Measurements from ENCODE around the gene C1QTNF8. TPM values are rescaled to one million over a fixed set of nuclear protein-coding genes. Genes with fewer than 3 reads are reported as not detected.

Gene C1QTNF8
- total RNA-seq, 1 experiment from 2014 or later, result not detected

DNA sequence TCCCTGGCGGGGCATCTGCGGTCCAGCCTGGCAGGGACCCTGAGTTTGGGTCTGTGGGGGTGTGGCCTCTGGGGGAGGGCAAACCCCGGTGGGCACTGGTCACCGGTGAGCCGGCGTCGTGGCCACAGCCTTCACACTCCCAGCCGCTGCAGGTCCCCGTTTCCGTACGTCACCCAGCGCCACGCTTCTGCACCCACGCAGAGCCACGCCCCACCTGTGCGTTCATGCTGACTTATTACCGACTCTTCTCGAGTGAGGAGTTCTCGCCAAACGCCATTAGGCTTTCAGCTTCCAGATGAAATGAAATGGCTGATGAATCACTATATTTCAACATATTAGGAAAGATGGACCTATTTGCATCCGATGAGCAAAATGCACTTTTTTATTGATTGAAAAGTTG, 32.3 kb downstream of the C1QTNF8 start:
- WGBS (ENCODE audit: extremely low coverage, insufficient read length, low lambda C conversion rate), result no CpG with 5 or more reads among the region's 21 CpGs
- peaks cover 11% of the 10 kb centered on the region for H3K27me3 Mint-ChIP-seq (ENCODE audit: low read depth)
- H3K4ac ChIP-seq (ENCODE audit: low read depth, low read length), result no peak overlapping the region

More for the DNA sequence above, 32.3 kb downstream of the C1QTNF8 start:
- Histone ChIP-seq H2BK120ac (ENCODE audit: low read depth, low read length, poor library complexity, severe bottlenecking) (no peak overlapping the region), H3K23ac (ENCODE audit: insufficient read length, low read depth, low read length) (no peak overlapping the region), H3K27ac (ENCODE audit: insufficient read length, low read depth, low read length) (no peak overlapping the region), H3K9me3 (ENCODE audit: control insufficient read depth, low read depth, low read length) (no peaks in the 10 kb centered on the region), H2AK5ac (ENCODE audit: insufficient read length, low read length) (no peak overlapping the region), H3T11ph (ENCODE audit: low read length) (no peak overlapping the region), H2BK12ac (ENCODE audit: insufficient read length, low read depth, low read length) (no peak overlapping the region), H2BK20ac (ENCODE audit: low read depth, low read length, poor library complexity, severe bottlenecking) (no peak overlapping the region), H3K79me1 (ENCODE audit: insufficient read depth, low read depth, low read length, poor library complexity, severe bottlenecking) (no peaks in the 10 kb centered on the region), H3K23me2 (ENCODE audit: insufficient read length, low read depth, low read length, poor library complexity, severe bottlenecking) (no peaks in the 10 kb centered on the region), H4K5ac (ENCODE audit: insufficient read length, low read depth, low read length) (no peak overlapping the region), H3K18ac (ENCODE audit: insufficient read length, low read depth, low read length) (no peak overlapping the region), H2BK15ac (ENCODE audit: low read depth, low read length) (no peak overlapping the region), H3K9ac (ENCODE audit: extremely low read depth, insufficient read length, low read length) (no peak overlapping the region), H3K14ac (ENCODE audit: insufficient read depth, low read length) (no peak overlapping the region), H4K91ac (ENCODE audit: insufficient read length, low read depth, low read length) (no peak overlapping the region), H2AFZ (ENCODE audit: low read length) (no peak overlapping the region), H3K79me2 (ENCODE audit: insufficient read depth, low read length) (no peaks in the 10 kb centered on the region), H2BK5ac (ENCODE audit: insufficient read length, low read length) (no peak overlapping the region), H3K27me3 (ENCODE audit: insufficient read depth, low read length) (no peaks in the 10 kb centered on the region), H3K56ac (ENCODE audit: insufficient read length, low read depth, low read length) (no peak overlapping the region), H3K4me2 (ENCODE audit: insufficient read depth, insufficient read length, low read length) (no peak overlapping the region), H4K8ac (replicated peaks; ENCODE audit: insufficient read length, low read depth, low read length) (no peak overlapping the region), H4K20me1 (ENCODE audit: control insufficient read depth, insufficient read depth, insufficient read length) (no peaks in the 10 kb centered on the region), H3K4me1 (ENCODE audit: insufficient read depth, low read length) (no peaks in the 10 kb centered on the region)
- Mint-ChIP-seq H3K27ac (no peak overlapping the region; a peak in 1 of 7 replicates), H3K9me3 (peaks cover 5 to 7% of the 10 kb centered on the region in 2 experiments), H3K4me1 (peaks cover 0 to 5% of the 10 kb centered on the region in 2 experiments; a peak in 2 of 4 replicates), H3K4me3 (no peak overlapping the region; a peak in 1 of 5 replicates), H3K36me3 (ENCODE audit: insufficient read depth in 1 of 3, low read depth in 3 of 3) (peaks cover 2 to 5% (median 4%) of the 10 kb centered on the region in 3 experiments; a peak in 6 of 7 replicates)
- TF ChIP-seq, protein P1, sequence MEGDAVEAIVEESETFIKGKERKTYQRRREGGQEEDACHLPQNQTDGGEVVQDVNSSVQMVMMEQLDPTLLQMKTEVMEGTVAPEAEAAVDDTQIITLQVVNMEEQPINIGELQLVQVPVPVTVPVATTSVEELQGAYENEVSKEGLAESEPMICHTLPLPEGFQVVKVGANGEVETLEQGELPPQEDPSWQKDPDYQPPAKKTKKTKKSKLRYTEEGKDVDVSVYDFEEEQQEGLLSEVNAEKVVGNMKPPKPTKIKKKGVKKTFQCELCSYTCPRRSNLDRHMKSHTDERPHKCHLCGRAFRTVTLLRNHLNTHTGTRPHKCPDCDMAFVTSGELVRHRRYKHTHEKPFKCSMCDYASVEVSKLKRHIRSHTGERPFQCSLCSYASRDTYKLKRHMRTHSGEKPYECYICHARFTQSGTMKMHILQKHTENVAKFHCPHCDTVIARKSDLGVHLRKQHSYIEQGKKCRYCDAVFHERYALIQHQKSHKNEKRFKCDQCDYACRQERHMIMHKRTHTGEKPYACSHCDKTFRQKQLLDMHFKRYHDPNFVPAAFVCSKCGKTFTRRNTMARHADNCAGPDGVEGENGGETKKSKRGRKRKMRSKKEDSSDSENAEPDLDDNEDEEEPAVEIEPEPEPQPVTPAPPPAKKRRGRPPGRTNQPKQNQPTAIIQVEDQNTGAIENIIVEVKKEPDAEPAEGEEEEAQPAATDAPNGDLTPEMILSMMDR (conservative IDR thresholded peaks at IDR 0.05), result no peak
- no peak for DNase-seq
